Trophoblast cell (in vitro differentiated cells and primary cell): ENCODE data around the gene TUBB6.

ENCODE experiments used
- DNase-seq, 2 donors: peaks; one replicate each; pipeline ENCODE4 v3.0.0-alpha.2; 2016
- H2AFZ ChIP-seq: 2 replicates; pipeline ENCODE4 v1.6.1; 2013; ENCODE audit warnings: low read length, moderate library complexity, mild to moderate bottlenecking; ENCODE audit not compliant: insufficient read depth, poor library complexity
- H2AK5ac ChIP-seq: 2 replicates; pipeline ENCODE4 v1.6.1; 2013; ENCODE audit warnings: mild to moderate bottlenecking, low read length
- H2BK120ac ChIP-seq: 2 replicates; pipeline ENCODE4 v1.6.1; 2013; ENCODE audit warnings: low read length, mild to moderate bottlenecking, moderate library complexity; ENCODE audit not compliant: insufficient read depth, poor library complexity
- H2BK12ac ChIP-seq: 2 replicates; pipeline ENCODE4 v1.6.1; 2013; ENCODE audit warnings: mild to moderate bottlenecking, low read length, moderate library complexity
- H2BK5ac ChIP-seq: 2 replicates; pipeline ENCODE4 v1.6.1; 2013; ENCODE audit warnings: low read length, low read depth, moderate library complexity, mild to moderate bottlenecking; ENCODE audit not compliant: poor library complexity
- H3K14ac ChIP-seq: 2 replicates; pipeline ENCODE4 v1.6.1; 2013; ENCODE audit warnings: mild to moderate bottlenecking, low read length
- H3K18ac ChIP-seq: 2 replicates; pipeline ENCODE4 v1.6.1; 2013; ENCODE audit warnings: mild to moderate bottlenecking, low read length
- H3K23ac ChIP-seq: 2 replicates; pipeline ENCODE4 v1.6.1; 2013; ENCODE audit warnings: low read length
- H3K27ac ChIP-seq: 2 replicates; pipeline ENCODE4 v1.5.1; 2013; ENCODE audit warnings: low read depth, mild to moderate bottlenecking, inconsistent platforms, low read length, moderate library complexity
- H3K27me3 ChIP-seq: 2 replicates; pipeline ENCODE4 v1.6.1; 2013; ENCODE audit warnings: inconsistent platforms, mild to moderate bottlenecking, low read length, moderate library complexity; ENCODE audit not compliant: insufficient read depth
- H3K36me3 ChIP-seq, 2 experiments: 1 replicate in 1 of 2; 2 replicates in 1 of 2; pipeline ENCODE4 v1.6.1; 2013; ENCODE audit warnings: low read length in 2 of 2, mild to moderate bottlenecking in 2 of 2, moderate library complexity in 1 of 2; ENCODE audit not compliant: insufficient read depth in 2 of 2, control insufficient read depth in 1 of 2
- H3K4ac ChIP-seq: 2 replicates; pipeline ENCODE4 v1.6.1; 2013; ENCODE audit warnings: low read depth, mild to moderate bottlenecking, low read length, moderate library complexity
- H3K4me1 ChIP-seq, 2 experiments: 1 replicate in 1 of 2; 2 replicates in 1 of 2; pipeline ENCODE4 v1.6.1; 2013; ENCODE audit warnings: low read length in 2 of 2, mild to moderate bottlenecking in 2 of 2, moderate library complexity in 1 of 2; ENCODE audit not compliant: insufficient read depth in 2 of 2, control insufficient read depth in 1 of 2
- H3K4me2 ChIP-seq: 2 replicates; pipeline ENCODE4 v1.6.1; 2013; ENCODE audit warnings: inconsistent platforms, mild to moderate bottlenecking, low read length, moderate library complexity
- H3K4me3 ChIP-seq: 2 replicates; pipeline ENCODE4 v1.5.1; 2013; ENCODE audit warnings: mild to moderate bottlenecking, low read depth, low read length, inconsistent platforms
- H3K79me1 ChIP-seq: one replicate; pipeline ENCODE4 v1.6.1; 2013; ENCODE audit warnings: low read length
- H3K79me2 ChIP-seq: 2 replicates; pipeline ENCODE4 v1.6.1; 2013; ENCODE audit warnings: low read length, mild to moderate bottlenecking; ENCODE audit not compliant: control insufficient read depth, insufficient read depth, poor library complexity
- H3K9ac ChIP-seq: 2 replicates; pipeline ENCODE4 v1.6.1; 2013; ENCODE audit warnings: mild to moderate bottlenecking, low read length
- H3K9me3 ChIP-seq: 2 replicates; pipeline ENCODE4 v1.6.1; 2013; ENCODE audit warnings: low read depth, mild to moderate bottlenecking, control low read depth, inconsistent platforms, low read length; ENCODE audit not compliant: insufficient read depth
- H4K12ac ChIP-seq: 2 replicates; pipeline ENCODE4 v1.6.1; 2013; ENCODE audit warnings: low read depth, mild to moderate bottlenecking, low read length, moderate library complexity
- H4K8ac ChIP-seq: 2 replicates; pipeline ENCODE4 v1.6.1; 2013; ENCODE audit warnings: low read depth, mild to moderate bottlenecking, low read length, moderate library complexity
- H4K91ac ChIP-seq: one replicate; pipeline ENCODE4 v1.6.1; 2013; ENCODE audit warnings: low read depth, mild to moderate bottlenecking, low read length, moderate library complexity
- WGBS: extraction: QIAGEN DNeasy Blood & Tissue Kit; methylation state at CpG from one replicate; pipeline ENCODE4 v1.1.7; 2013; ENCODE audit warnings: missing lambda C conversion rate; ENCODE audit not compliant: insufficient read length, insufficient coverage; ENCODE audit errors: extremely low coverage; 5-methylcytosine and 5-hydroxymethylcytosine counted together

The TUBB6 gene

GRCh38 chr18:12369211-12369610 is 61.2 kb downstream of the TUBB6 start:
- H3K9me3 ChIP-seq, result peaks cover 2% of the 10 kb centered on the region
- H3K4me3 ChIP-seq, result no peak overlapping the region
- H4K91ac ChIP-seq, result no peak overlapping the region
- H3K4me2 ChIP-seq, result no peak overlapping the region
- H3K23ac ChIP-seq, result no peak overlapping the region
- H3K4ac ChIP-seq, result no peak overlapping the region
- H4K8ac ChIP-seq, result no peak overlapping the region
- H2BK120ac ChIP-seq, result no peak overlapping the region
- H2BK12ac ChIP-seq, result no peak overlapping the region
- H3K79me1 ChIP-seq, result no peaks in the 10 kb centered on the region
- H3K27me3 ChIP-seq, result no peaks in the 10 kb centered on the region
- peaks cover 14 to 28% of the 10 kb centered on the region in 2 experiments for H3K36me3 ChIP-seq
- H3K27ac ChIP-seq, result no peak overlapping the region
- no peak overlapping the region for H3K14ac ChIP-seq
- H3K9ac ChIP-seq, result no peak overlapping the region
- H3K4me1 ChIP-seq, result peaks cover 0 to 2% of the 10 kb centered on the region in 2 experiments
- no peak overlapping the region for H3K18ac ChIP-seq
- no peak overlapping the region for H2BK5ac ChIP-seq
- no peak overlapping the region for H4K12ac ChIP-seq
- H2AK5ac ChIP-seq, result no peak overlapping the region
- no peak overlapping the region for H2AFZ ChIP-seq
- peak; percentile 78 to 84 for DNase-seq
- WGBS, result no CpG with 5 or more reads among the region's 7 CpGs
- peaks cover 6% of the 10 kb centered on the region for H3K79me2 ChIP-seq

- no peak overlapping the region for H2BK5ac ChIP-seq
- no peak overlapping the region for H4K91ac ChIP-seq
- H3K27ac ChIP-seq, result no peak overlapping the region
- H3K18ac ChIP-seq, result no peak overlapping the region
- H3K4me3 ChIP-seq, result no peak overlapping the region
- no peak overlapping the region for H4K8ac ChIP-seq
- no peak overlapping the region for H2AFZ ChIP-seq
- H2BK12ac ChIP-seq, result no peak overlapping the region
- no peak overlapping the region for H4K12ac ChIP-seq
- no peak overlapping the region for H3K9ac ChIP-seq
- peaks cover 11 to 17% of the 10 kb centered on the region in 2 experiments for H3K36me3 ChIP-seq
- no peak overlapping the region for H3K23ac ChIP-seq
- peaks cover 25% of the 10 kb centered on the region for H3K79me2 ChIP-seq
- no peaks in the 10 kb centered on the region for H3K27me3 ChIP-seq
- peaks cover 3% of the 10 kb centered on the region for H3K79me1 ChIP-seq
- peaks cover 6 to 8% of the 10 kb centered on the region in 2 experiments for H3K4me1 ChIP-seq
- no peak overlapping the region for H2AK5ac ChIP-seq
- H3K4ac ChIP-seq, result no peak overlapping the region
- H3K9me3 ChIP-seq, result no peaks in the 10 kb centered on the region
- no peak overlapping the region for H3K4me2 ChIP-seq
- DNase-seq, result no peak
- no peak overlapping the region for H3K14ac ChIP-seq
- no peak overlapping the region for H2BK120ac ChIP-seq
- no CpG with 5 or more reads among the region's 2 CpGs for WGBS
Measured at GRCh38 chr18:12371590-12371989, 63.5 kb downstream of the TUBB6 start.

- Histone ChIP-seq H3K27me3 (no peaks in the 10 kb centered on the region), H3K23ac (no peak overlapping the region), H3K27ac (no peak overlapping the region), H3K4me3 (no peak overlapping the region), H4K8ac (no peak overlapping the region), H2BK120ac (no peak overlapping the region), H2AK5ac (no peak overlapping the region), H2BK5ac (no peak overlapping the region), H2BK12ac (no peak overlapping the region), H3K79me2 (peaks cover 28% of the 10 kb centered on the region), H4K91ac (no peak overlapping the region), H4K12ac (no peak overlapping the region), H3K4me2 (no peak overlapping the region), H2AFZ (no peak overlapping the region), H3K36me3 (peaks cover 9 to 15% of the 10 kb centered on the region in 2 experiments), H3K18ac (no peak overlapping the region), H3K79me1 (peaks cover 7% of the 10 kb centered on the region), H3K4me1 (peaks cover 6 to 8% of the 10 kb centered on the region in 2 experiments), H3K9ac (no peak overlapping the region), H3K9me3 (no peaks in the 10 kb centered on the region), H3K4ac (peak overlapping the region; percentile 8), H3K14ac (no peak overlapping the region)
- WGBS, result no CpG with 5 or more reads among the region's 3 CpGs
- DNase-seq, result no peak
Measured at GRCh38 chr18:12372406-12372805, 64.4 kb downstream of the TUBB6 start.

GRCh38 chr18:12373116-12373770 is 65.2 kb downstream of the TUBB6 start:
- no peak overlapping the region for H4K12ac ChIP-seq
- no CpG with 5 or more reads among the region's 4 CpGs for WGBS
- no peak overlapping the region for H2AFZ ChIP-seq

More at GRCh38 chr18:12373116-12373770, 65.2 kb downstream of the TUBB6 start:
- H3K14ac ChIP-seq, result no peak overlapping the region
- H3K4me1 ChIP-seq, result peaks cover 7 to 8% of the 10 kb centered on the region in 2 experiments
- H4K91ac ChIP-seq, result no peak overlapping the region
- no peak overlapping the region for H2AK5ac ChIP-seq
- H3K9me3 ChIP-seq, result no peaks in the 10 kb centered on the region
- H3K27ac ChIP-seq, result no peak overlapping the region
- H3K79me1 ChIP-seq, result peaks cover 13% of the 10 kb centered on the region
- no peak overlapping the region for H2BK5ac ChIP-seq
- no peak overlapping the region for H3K4me2 ChIP-seq
- H3K18ac ChIP-seq, result no peak overlapping the region
- H3K79me2 ChIP-seq, result peaks cover 32% of the 10 kb centered on the region
- no peak overlapping the region for H2BK120ac ChIP-seq
- H3K9ac ChIP-seq, result no peak overlapping the region
- H2BK12ac ChIP-seq, result no peak overlapping the region
- H3K36me3 ChIP-seq, result peaks cover 7 to 10% of the 10 kb centered on the region in 2 experiments
- H3K4ac ChIP-seq, result peak overlapping the region; percentile 46
- H3K4me3 ChIP-seq, result no peak overlapping the region
- DNase-seq, result no peak
- no peak overlapping the region for H3K23ac ChIP-seq
- no peaks in the 10 kb centered on the region for H3K27me3 ChIP-seq
- H4K8ac ChIP-seq, result no peak overlapping the region
